ENCODE measurements around the gene HOXD4.

HOXD4 gene

GRCh38 chr2:176151442-176152287, at the start of gene HOXD4:
Gene HOXD4 (plus strand): TSS chr2:176151550. CDS start chr2:176151634, 84 bp downstream.
- DNase-seq = peak in 7 of 14 donors; percentile 20 to 65 (median 41)

- no peak for DNase-seq
These were observed 49.5 kb upstream of the HOXD4 start for GRCh38 chr2:176101842-176102241.

GRCh38 chr2:176102309-176102866, 49.0 kb upstream of the HOXD4 start:
- no peak for DNase-seq

GRCh38 chr2:176103194-176103593, 48.2 kb upstream of the HOXD4 start:
- DNase-seq = no peak

- no peak for DNase-seq
These were observed 47.5 kb upstream of the HOXD4 start for GRCh38 chr2:176103742-176104315.

GRCh38 chr2:176104316-176105077, 46.9 kb upstream of the HOXD4 start:
- no peak for DNase-seq

GRCh38 chr2:176105078-176105729, 46.1 kb upstream of the HOXD4 start:
- DNase-seq = no peak

GRCh38 chr2:176105730-176106580, 45.4 kb upstream of the HOXD4 start:
- DNase-seq = no peak

GRCh38 chr2:176106581-176107539, 44.5 kb upstream of the HOXD4 start, which contains the start of gene HOXD11:
Gene HOXD11 (plus strand): TSS chr2:176107280. CDS start chr2:176107356, 76 bp downstream.
- no peak for DNase-seq

GRCh38 chr2:176107731-176108181, 43.6 kb upstream of the HOXD4 start:
- no peak for DNase-seq

GRCh38 chr2:176109192-176109901, 42.0 kb upstream of the HOXD4 start:
- no peak for DNase-seq

- no peak for DNase-seq
These were observed 41.4 kb upstream of the HOXD4 start for GRCh38 chr2:176109946-176110345.

- no peak for DNase-seq
These were observed 40.7 kb upstream of the HOXD4 start for GRCh38 chr2:176110415-176111308.

- no peak for DNase-seq
These were observed 40.1 kb upstream of the HOXD4 start for GRCh38 chr2:176111309-176111663.

- no peak for DNase-seq
These were observed 39.4 kb upstream of the HOXD4 start for GRCh38 chr2:176111846-176112374.

GRCh38 chr2:176112375-176113302, 38.7 kb upstream of the HOXD4 start:
- DNase-seq = no peak

Measured in C1 segment of cervical spinal cord (tissue), 14 donors.